Brain microvascular endothelial cell (primary cell): ENCODE measurements around the gene YKT6.
"Not testable (repeated sequence)": the region's sequence is repeated elsewhere in the genome, so short reads cannot be mapped to it uniquely, and the experiment has no call there.

Source experiments
- DNase-seq: peaks from one replicate; pipeline ENCODE4 v3.0.0-alpha.2; 2020
- H3K27ac ChIP-seq: fragments of 250-450 bp; sonication (Bioruptor Pico); 2 replicates; pipeline ENCODE4 v1.5.1; 2020; ENCODE audit warnings: mild to moderate bottlenecking, moderate library complexity
- H3K27me3 ChIP-seq: fragments of 250-450 bp; sonication (Bioruptor Pico); replicated peaks from 2 replicates; pipeline ENCODE4 v1.5.1; 2020; ENCODE audit warnings: mild to moderate bottlenecking
- H3K36me3 ChIP-seq: fragments of 250-450 bp; sonication (Bioruptor Pico); replicated peaks from 2 replicates; pipeline ENCODE4 v1.5.1; 2020; ENCODE audit warnings: mild to moderate bottlenecking
- H3K4me3 ChIP-seq: 2 replicates; pipeline ENCODE4 v1.5.1; 2011; ENCODE audit warnings: low read depth, mild to moderate bottlenecking, control low read depth, low read length, moderate library complexity
- CTCF ChIP-seq: IDR thresholded peaks from 2 replicates; pipeline ENCODE4 v1.5.1; 2011; ENCODE audit warnings: low read depth, mild to moderate bottlenecking, moderate library complexity, low read length, control low read depth, inconsistent platforms; ENCODE audit errors: missing control alignments
- in situ Hi-C: cut with HindIII; loops from 2 replicates; pipeline ENCODE4 v1.10.0; 2017; ENCODE audit warnings: low sequenced_read_pairs, low pct_ligation_motif_present

YKT6 gene

DNA sequence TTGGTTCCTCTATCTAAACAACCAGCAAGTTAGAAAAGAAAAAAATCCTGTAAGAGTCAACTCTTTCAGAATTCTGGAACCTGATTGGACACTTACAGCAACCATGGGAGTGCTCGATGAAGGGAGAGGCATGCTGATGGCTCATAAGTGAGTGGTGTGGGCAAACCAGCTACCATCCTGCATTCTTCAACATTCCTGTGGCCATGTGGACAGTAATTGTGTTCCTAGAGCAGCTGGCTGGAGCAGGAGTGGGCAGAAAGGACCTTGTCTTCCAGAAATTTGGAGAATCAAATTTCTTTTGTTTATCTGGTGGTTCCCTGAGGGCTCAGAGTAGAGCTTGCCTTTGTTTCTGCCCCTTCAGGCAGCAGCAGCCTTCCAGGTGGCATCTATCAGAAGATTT is 37.2 kb upstream of the YKT6 start:
- no peaks in the 10 kb centered on the region for H3K27me3 ChIP-seq
- H3K4me3 ChIP-seq, result no peak overlapping the region
- H3K27ac ChIP-seq, result no peak overlapping the region
- peak; percentile 71 for DNase-seq
- no peaks in the 10 kb centered on the region for H3K36me3 ChIP-seq
- in situ Hi-C loops, result no loop called here
- no peak for TF ChIP-seq CTCF

DNA sequence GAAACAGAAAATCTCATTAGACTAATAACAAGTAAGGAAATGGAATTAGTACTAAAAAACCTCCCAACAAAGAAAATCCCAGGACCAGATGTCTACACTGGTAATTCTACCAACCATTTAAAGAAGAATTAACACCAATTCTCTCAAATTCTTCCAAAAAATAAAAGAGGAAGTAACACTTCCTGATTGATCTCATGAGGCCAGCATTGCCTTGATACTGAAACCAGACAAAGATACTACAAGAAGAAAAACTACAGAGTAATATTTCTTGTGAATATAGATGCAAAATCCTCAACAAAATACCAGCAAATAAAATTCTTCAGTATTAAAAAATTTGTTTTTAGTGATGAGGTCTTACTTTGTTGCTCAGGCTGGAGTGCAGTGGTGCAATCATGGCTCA is 32.9 kb upstream of the YKT6 start:
- H3K4me3 ChIP-seq, result no peak overlapping the region
- no peaks in the 10 kb centered on the region for H3K36me3 ChIP-seq
- in situ Hi-C loops, result no loop called here
- no peak for DNase-seq
- no peak overlapping the region for H3K27ac ChIP-seq
- no peak for TF ChIP-seq CTCF
- no peaks in the 10 kb centered on the region for H3K27me3 ChIP-seq

DNA sequence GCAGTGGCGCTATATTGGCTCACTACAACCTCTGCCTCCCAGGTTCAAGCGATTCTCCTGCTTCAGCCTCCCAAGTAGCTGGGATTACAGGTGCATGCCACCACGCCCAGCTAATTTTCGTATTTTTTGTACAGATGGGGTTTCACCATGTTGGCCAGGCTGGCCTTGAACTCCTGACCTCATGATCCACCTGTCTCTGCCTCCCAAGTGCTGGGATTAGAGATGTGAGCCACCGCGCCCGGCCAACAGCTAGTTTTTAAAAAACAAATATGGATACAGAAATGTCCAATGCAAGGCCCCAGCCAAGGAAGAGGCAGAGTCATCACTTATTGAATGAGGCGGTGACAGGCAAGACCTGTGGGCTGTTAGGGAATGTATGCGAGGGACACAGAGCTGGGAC is 28.9 kb upstream of the YKT6 start:
- in situ Hi-C loops, H3K27ac ChIP-seq, H3K4me3 ChIP-seq, H3K27me3 ChIP-seq, H3K36me3 ChIP-seq, DNase-seq: not testable (repeated sequence)

GRCh38 chr7:44172352-44172751 is 28.4 kb upstream of the YKT6 start:
- in situ Hi-C loops, result no loop called here
- H3K27me3 ChIP-seq, result no peaks in the 10 kb centered on the region
- no peak for TF ChIP-seq CTCF

GRCh38 chr7:44172803-44173424 is 27.9 kb upstream of the YKT6 start:
- TF ChIP-seq CTCF, result no peak
- no peaks in the 10 kb centered on the region for H3K27me3 ChIP-seq
- no peaks in the 10 kb centered on the region for H3K36me3 ChIP-seq
- H3K27ac ChIP-seq, result no peak overlapping the region
- no peak for DNase-seq
- in situ Hi-C loops, result no loop called here
- no peak overlapping the region for H3K4me3 ChIP-seq

More at GRCh38 chr7:44172352-44172751, 28.4 kb upstream of the YKT6 start:
- H3K36me3 ChIP-seq, result no peaks in the 10 kb centered on the region
- no peak overlapping the region for H3K4me3 ChIP-seq
- no peak overlapping the region for H3K27ac ChIP-seq
- DNase-seq, result no peak

GRCh38 chr7:44173911-44174693 is 26.7 kb upstream of the YKT6 start:
- no peak overlapping the region for H3K27ac ChIP-seq
- no peak for TF ChIP-seq CTCF
- in situ Hi-C loops, result no loop called here
- no peaks in the 10 kb centered on the region for H3K27me3 ChIP-seq
- no peak overlapping the region for H3K4me3 ChIP-seq
- H3K36me3 ChIP-seq, result no peaks in the 10 kb centered on the region
- DNase-seq, result no peak

- in situ Hi-C loops, H3K4me3 ChIP-seq, H3K27ac ChIP-seq, H3K27me3 ChIP-seq, DNase-seq, H3K36me3 ChIP-seq: not testable (repeated sequence)
Observed at GRCh38 chr7:44174694-44174948, 26.2 kb upstream of the YKT6 start.
